ENCODE results near the gene UBA5.

DNA sequence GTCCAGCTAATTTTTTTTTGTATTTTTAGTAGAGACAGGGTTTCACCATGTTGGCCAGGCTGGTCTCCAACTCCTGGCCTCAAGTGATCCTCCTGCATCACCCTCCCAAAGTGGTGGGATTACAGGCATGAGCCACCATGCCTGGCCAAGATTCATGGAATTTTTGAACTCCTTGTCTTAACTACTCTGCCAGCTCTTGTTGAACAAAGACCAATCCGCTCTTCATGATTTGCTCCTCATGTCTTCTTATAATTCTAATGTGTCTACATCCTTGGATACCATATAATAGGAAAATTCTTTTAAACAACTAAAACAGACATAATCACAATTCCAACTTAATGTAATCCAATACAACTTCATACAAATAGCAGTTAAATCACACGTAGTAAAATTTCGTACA is 21.3 kb downstream of the UBA5 start:
- no peak for TF ChIP-seq POLR2AphosphoS5 (IDR thresholded peaks at IDR 0.05)
- TF ChIP-seq, protein P1, sequence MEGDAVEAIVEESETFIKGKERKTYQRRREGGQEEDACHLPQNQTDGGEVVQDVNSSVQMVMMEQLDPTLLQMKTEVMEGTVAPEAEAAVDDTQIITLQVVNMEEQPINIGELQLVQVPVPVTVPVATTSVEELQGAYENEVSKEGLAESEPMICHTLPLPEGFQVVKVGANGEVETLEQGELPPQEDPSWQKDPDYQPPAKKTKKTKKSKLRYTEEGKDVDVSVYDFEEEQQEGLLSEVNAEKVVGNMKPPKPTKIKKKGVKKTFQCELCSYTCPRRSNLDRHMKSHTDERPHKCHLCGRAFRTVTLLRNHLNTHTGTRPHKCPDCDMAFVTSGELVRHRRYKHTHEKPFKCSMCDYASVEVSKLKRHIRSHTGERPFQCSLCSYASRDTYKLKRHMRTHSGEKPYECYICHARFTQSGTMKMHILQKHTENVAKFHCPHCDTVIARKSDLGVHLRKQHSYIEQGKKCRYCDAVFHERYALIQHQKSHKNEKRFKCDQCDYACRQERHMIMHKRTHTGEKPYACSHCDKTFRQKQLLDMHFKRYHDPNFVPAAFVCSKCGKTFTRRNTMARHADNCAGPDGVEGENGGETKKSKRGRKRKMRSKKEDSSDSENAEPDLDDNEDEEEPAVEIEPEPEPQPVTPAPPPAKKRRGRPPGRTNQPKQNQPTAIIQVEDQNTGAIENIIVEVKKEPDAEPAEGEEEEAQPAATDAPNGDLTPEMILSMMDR (IDR thresholded peaks at IDR 0.05): no peak
- TF ChIP-seq POLR2A (IDR thresholded peaks at IDR 0.05): no peak
- no peak for TF ChIP-seq EP300 (IDR thresholded peaks at IDR 0.05)
